ENCODE measurements around the gene SLC7A5. TPM values are rescaled to one million over a fixed set of nuclear protein-coding genes. Genes with fewer than 3 reads are reported as not detected.
"Not testable (repeated sequence)": the region's sequence is repeated elsewhere in the genome, so short reads cannot be mapped to it uniquely, and the experiment has no call there.

The SLC7A5 gene
- total RNA-seq, 8 experiments from 2014 or later, result 15.5 to 129 (median 51.1) TPM

- H3K27ac ChIP-seq, result peak overlapping the region in 1 of 2 donors; percentile 80
- no peak overlapping the region for H3K4me3 ChIP-seq
- in situ Hi-C loops (cut with MboI; ENCODE audit: low pct_unique_long_range_greater_than_20kb in 2 of 9, low sequenced_read_pairs in 9 of 9, unreplicated experiment in 9 of 9), result no loop called here
- no peak for ATAC-seq (replicated peaks in 6 of 8)
- WGBS, 10 experiments, result 37 to 90% (median 49%) methylated on average over 2 to 5 of the region's 19 CpGs; no CpG with 5 or more reads in 6 of the 10 experiments
- peaks cover 59 to 70% of the 10 kb centered on the region in 2 donors for H3K4me1 ChIP-seq (replicated peaks in 1 of 2)
Measured at GRCh38 chr16:87824016-87824990, 45.0 kb downstream of the SLC7A5 start.

DNA sequence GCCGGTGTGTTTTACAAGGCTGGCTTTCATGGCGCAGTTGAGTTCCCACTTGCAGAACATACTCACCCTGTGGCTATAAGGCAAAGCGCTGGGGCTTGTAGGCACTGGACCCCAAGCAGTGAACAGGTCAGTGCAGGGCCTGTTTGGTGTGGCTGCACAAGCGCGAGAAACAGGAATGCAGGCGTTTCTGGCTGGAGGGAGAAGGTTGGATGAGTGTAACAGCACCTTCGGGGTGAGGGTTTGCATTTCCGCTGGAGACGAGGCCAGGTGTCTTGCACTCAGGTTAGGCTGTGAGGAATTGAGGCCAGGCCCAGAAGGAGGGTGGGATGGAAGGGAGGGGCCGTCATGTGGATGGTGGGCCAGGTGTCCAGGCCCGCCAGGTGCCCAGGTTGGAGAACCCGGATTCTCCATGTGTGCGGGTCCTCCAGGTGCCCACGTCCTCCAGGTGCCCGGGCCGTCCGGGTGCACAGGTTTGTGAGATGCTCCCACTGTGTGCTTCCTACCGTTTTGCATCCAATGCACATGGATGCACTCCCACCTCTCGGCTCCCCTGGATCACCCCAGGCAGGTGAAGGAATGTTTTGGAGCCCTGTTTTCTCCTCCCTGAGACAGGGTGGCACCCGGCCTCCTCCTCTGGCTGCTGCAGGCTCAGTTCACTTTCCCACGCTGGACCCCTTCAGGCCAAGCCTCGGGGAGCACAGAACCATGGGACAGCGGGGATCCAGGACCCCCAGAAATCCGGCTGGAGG, 46.0 kb downstream of the SLC7A5 start:
- in situ Hi-C loops (cut with MboI; ENCODE audit: low pct_unique_long_range_greater_than_20kb in 2 of 9, low sequenced_read_pairs in 9 of 9, unreplicated experiment in 9 of 9), result no loop called here
- Histone ChIP-seq H3K4me3 (no peak overlapping the region), H3K4me1 (replicated peaks in 1 of 2) (peaks cover 59 to 65% of the 10 kb centered on the region in 2 donors), H3K27ac (peak overlapping the region; percentile 63 to 80)
- ATAC-seq (replicated peaks in 6 of 8), result peak in 4 of 8 experiments; percentile 9 to 15 (median 12)
- 62 to 100% (median 92%) methylated on average over 1 to 10 of the region's 24 CpGs; no CpG with 5 or more reads in 2 of the 10 experiments for WGBS, 10 experiments

DNA sequence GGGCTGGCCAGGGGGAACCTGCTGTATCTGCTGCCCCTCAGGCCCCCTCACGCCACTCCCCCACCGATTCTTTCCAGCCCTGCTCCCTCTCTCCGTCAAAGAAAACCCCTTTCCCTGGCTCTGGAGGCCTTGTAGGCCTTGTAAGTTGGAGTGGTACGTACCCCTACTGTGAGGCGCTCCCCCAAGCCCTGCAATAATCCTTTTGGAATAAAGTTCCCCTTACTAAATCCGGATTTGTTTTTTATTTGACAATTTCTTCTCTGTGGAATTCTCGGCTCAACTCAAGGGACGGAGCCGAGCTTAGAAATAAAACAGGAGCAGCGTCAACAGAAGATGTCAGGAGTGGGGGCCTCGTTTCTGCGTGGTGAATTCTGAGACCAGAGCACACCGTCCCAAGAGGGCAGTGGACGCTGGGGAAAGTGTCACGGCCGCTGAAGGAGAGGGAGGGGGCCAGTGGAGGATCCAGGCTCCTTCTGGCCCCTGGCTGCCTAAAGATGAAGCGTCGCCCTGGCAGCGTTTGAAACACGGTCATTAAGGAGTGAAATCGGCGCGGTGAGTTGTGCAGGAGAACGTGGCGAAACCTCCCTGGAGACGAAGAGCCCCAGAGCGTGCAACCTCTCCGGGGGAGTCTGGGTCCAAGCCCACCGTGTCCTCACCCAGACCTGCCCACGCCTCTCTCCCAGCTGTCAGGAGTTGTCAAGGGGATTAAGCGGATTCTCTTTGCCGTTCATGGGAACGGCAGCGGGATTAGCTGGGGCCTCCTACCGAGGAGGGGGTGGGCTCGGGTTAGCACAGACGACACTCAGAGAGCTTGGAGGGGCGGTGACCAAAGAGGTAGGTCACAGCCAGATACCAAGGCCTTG, 47.0 kb downstream of the SLC7A5 start:
- no peak overlapping the region for H3K4me3 ChIP-seq
- H3K4me1 ChIP-seq (replicated peaks in 1 of 2), result peaks cover 59 to 65% of the 10 kb centered on the region in 2 donors
- 20 to 86% (median 53%) methylated on average over 2 to 12 of the region's 38 CpGs; no CpG with 5 or more reads in 2 of the 10 experiments for WGBS, 10 experiments
- in situ Hi-C loops (cut with MboI; ENCODE audit: low pct_unique_long_range_greater_than_20kb in 2 of 9, low sequenced_read_pairs in 9 of 9, unreplicated experiment in 9 of 9), result no loop called here
- H3K27ac ChIP-seq, result peak overlapping the region; percentile 63 to 80
- peak in 5 of 8 experiments; percentile 63 to 78 (median 70) for ATAC-seq (replicated peaks in 6 of 8)

DNA sequence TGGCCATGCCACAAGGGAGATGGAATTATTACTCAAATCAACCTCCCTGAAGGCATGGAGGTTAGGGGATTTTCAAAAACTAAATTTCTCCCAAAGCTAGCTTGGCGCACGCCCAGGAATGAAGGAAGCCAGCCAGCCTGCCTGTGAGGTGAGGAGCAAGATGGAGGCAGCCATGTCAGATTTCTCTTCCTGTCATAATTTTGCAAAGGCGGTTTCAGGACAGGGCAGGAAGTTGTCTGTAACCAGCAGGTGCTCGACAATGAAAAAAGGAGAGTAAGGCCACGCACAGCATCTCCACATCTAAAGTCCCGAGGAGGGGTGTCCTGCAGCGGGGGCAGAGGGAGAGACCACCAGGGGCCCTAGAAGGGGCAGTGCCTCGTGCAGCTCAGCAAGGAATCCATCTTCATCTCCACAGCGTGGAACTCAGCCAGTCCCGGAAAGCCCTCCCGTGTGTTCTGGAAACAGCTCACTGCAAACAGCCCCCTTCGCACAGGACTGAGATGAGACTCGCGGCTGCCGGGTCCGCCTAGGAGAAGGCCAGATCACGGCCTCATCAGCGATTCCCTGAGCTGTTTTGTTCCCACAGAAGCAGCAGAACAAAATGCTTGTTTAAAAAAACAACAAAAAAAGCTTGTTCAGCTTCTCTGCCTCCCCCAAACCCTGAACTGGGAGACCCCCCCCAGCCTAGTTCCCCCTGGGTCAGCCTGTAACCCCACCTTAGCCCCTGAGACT, 47.8 kb downstream of the SLC7A5 start:
- in situ Hi-C loops (cut with MboI; ENCODE audit: low pct_unique_long_range_greater_than_20kb in 2 of 9, low sequenced_read_pairs in 9 of 9, unreplicated experiment in 9 of 9), result no loop called here
- WGBS, 10 experiments, result 20 to 100% (median 62%) methylated on average over 1 to 4 of the region's 18 CpGs; no CpG with 5 or more reads in 3 of the 10 experiments
- H3K27ac ChIP-seq, result peak overlapping the region; percentile 63 to 80
- peak in 5 of 8 experiments; percentile 50 to 68 (median 63) for ATAC-seq (replicated peaks in 6 of 8)
- peaks cover 59 to 65% of the 10 kb centered on the region in 2 donors for H3K4me1 ChIP-seq (replicated peaks in 1 of 2)
- no peak overlapping the region for H3K4me3 ChIP-seq

DNA sequence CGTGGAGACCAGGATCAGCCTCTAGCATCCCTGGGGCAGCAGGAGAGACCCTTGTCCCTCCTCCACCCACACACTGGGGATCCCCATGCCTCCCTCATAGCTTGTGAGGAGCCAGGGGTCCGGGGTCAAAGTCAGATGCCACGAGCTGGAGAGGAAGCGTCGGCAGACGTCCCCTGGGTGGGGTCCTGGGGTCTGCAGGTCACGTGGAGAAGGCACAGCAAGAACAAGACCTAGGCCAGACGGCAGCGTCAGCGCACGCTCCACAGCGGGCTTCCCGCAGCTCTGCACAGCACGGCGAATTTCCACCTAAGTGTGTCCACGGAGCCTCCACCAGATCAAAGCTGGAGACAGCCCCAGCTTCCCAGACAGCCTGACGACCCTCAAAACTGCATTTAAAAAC, 49.3 kb downstream of the SLC7A5 start:
- H3K4me1 ChIP-seq (replicated peaks in 1 of 2), result peaks cover 51 to 55% of the 10 kb centered on the region in 2 donors
- no peak overlapping the region for H3K27ac ChIP-seq
- no peak for ATAC-seq (replicated peaks in 6 of 8)
- in situ Hi-C loops (cut with MboI; ENCODE audit: low pct_unique_long_range_greater_than_20kb in 2 of 9, low sequenced_read_pairs in 9 of 9, unreplicated experiment in 9 of 9), result no loop called here
- WGBS, 10 experiments, result 40 to 100% (median 68%) methylated on average over 1 to 11 of the region's 17 CpGs; no CpG with 5 or more reads in 4 of the 10 experiments
- no peak overlapping the region for H3K4me3 ChIP-seq

DNA sequence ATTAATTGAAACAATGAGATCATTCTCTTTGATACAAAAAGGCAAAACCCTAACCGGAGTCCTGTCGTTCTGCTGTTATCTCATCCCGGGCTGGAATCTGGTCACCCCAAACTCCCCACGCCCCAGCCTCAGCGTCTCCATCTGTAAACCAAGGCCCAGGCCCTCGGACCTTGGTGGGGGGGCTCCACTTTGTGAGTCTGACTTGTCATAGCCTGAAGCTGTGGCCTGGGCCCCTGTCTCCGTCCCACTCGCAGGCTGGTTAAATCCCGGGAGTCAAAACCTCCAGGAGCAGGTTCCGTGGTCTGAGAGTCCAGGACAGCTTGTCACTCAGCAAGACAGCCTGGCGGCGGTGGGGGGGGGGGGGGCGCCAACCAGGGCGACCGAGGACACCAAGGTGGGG, 50.0 kb downstream of the SLC7A5 start:
- WGBS, 10 experiments, result 45 to 92% (median 79%) methylated on average over 2 to 9 of the region's 15 CpGs; no CpG with 5 or more reads in 4 of the 10 experiments
- Histone ChIP-seq H3K27ac (no peak overlapping the region), H3K4me1 (replicated peaks in 1 of 2) (peaks cover 44 to 48% of the 10 kb centered on the region in 2 donors), H3K4me3 (no peak overlapping the region)
- in situ Hi-C loops (cut with MboI; ENCODE audit: low pct_unique_long_range_greater_than_20kb in 2 of 9, low sequenced_read_pairs in 9 of 9, unreplicated experiment in 9 of 9), result no loop called here
- no peak for ATAC-seq (replicated peaks in 6 of 8)

DNA sequence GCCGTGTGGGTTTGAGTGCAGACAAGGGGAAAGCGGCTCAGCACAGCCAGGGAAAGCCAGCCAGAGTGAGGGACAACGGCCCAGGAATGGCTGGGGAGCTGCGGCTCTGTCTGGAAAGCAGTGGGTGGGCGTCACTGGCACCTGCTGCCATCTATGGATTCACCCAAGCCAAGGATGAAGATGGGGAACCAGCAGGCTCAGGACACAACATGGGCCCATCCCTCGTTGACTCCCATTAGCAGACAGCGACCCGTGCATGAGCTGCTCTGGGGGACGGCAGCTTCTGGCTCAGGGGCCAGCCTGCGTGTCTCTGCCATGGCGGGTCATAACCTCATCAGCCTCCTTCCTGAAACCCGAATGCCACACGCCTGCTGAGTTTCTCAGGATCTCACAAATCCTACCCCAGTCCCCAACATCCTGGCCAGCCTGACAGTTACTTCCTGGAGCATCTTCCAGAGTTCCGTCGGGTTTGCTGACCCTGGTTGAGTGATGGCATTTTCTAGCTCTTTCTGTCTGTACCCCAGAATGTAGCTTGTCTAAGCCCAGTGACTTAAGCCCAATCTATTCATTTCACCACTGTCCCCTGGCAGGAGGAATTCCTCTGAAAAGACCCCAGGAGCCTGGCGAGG, 50.7 kb downstream of the SLC7A5 start:
- no peak overlapping the region for H3K27ac ChIP-seq
- in situ Hi-C loops (cut with MboI; ENCODE audit: low pct_unique_long_range_greater_than_20kb in 2 of 9, low sequenced_read_pairs in 9 of 9, unreplicated experiment in 9 of 9), result no loop called here
- ATAC-seq (replicated peaks in 6 of 8), result no peak

DNA sequence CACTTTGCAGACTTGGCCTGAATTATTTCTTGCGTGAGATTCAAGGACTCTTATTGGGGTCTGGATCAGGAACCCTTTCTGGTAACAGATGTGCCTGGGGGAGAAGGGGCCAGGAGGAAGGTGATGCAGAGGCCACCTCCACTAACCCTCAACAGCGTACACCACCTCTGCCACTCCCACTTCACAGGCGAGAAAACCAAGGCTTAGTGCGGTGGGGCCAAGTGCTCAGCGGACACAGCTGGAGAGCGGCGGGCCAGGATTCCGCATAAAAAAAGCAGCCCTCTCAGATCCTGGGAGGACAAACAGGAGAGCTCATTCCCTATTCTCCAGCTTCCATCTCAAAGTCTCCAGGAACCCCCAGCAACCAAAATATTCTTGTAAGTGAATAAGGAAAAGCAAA, 51.4 kb downstream of the SLC7A5 start:
- H3K27ac ChIP-seq, result no peak overlapping the region
- no peak overlapping the region for H3K4me3 ChIP-seq
- peaks cover 30 to 34% of the 10 kb centered on the region in 2 donors for H3K4me1 ChIP-seq (replicated peaks in 1 of 2)
- 83 to 100% (median 93%) methylated on average over 1 to 4 of the region's 8 CpGs; no CpG with 5 or more reads in 6 of the 10 experiments for WGBS, 10 experiments
- in situ Hi-C loops (cut with MboI; ENCODE audit: low pct_unique_long_range_greater_than_20kb in 2 of 9, low sequenced_read_pairs in 9 of 9, unreplicated experiment in 9 of 9), result no loop called here
- ATAC-seq (replicated peaks in 6 of 8), result no peak

More for the DNA sequence above, 50.7 kb downstream of the SLC7A5 start:
- no peak overlapping the region for H3K4me3 ChIP-seq
- 60 to 100% (median 80%) methylated on average over 1 to 4 of the region's 16 CpGs; no CpG with 5 or more reads in 5 of the 10 experiments for WGBS, 10 experiments
- H3K4me1 ChIP-seq (replicated peaks in 1 of 2), result peaks cover 38 to 41% of the 10 kb centered on the region in 2 donors

DNA sequence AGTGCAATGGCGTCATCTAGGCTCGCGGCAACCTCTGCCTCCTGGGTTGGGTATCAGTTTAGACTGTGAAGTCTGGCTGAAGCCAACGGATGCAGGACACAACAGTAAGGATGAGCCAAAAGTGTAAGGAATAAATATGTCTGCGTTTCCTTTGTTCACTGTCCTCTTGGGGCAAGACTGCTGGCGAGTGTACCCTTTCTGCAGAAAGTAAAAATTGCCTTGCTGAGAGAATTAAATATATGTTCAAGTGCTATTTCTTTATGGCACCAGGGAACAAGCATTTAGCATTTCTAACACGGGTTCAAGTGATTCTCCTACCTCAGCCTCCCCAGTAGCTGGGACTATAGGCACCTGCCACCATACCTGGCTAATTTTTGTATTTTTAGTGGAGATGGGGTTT, 51.9 kb downstream of the SLC7A5 start:
- H3K4me3 ChIP-seq; in situ Hi-C loops (cut with MboI; ENCODE audit: low pct_unique_long_range_greater_than_20kb in 2 of 9, low sequenced_read_pairs in 9 of 9, unreplicated experiment in 9 of 9); H3K27ac ChIP-seq; ATAC-seq (replicated peaks in 6 of 8): not testable (repeated sequence)
- peaks cover 25 to 31% of the 10 kb centered on the region in 2 donors for H3K4me1 ChIP-seq (replicated peaks in 1 of 2)
- WGBS, 10 experiments, result 20 to 100% (median 70%) methylated on average over 1 to 6 of the region's 7 CpGs; no CpG with 5 or more reads in 4 of the 10 experiments

DNA sequence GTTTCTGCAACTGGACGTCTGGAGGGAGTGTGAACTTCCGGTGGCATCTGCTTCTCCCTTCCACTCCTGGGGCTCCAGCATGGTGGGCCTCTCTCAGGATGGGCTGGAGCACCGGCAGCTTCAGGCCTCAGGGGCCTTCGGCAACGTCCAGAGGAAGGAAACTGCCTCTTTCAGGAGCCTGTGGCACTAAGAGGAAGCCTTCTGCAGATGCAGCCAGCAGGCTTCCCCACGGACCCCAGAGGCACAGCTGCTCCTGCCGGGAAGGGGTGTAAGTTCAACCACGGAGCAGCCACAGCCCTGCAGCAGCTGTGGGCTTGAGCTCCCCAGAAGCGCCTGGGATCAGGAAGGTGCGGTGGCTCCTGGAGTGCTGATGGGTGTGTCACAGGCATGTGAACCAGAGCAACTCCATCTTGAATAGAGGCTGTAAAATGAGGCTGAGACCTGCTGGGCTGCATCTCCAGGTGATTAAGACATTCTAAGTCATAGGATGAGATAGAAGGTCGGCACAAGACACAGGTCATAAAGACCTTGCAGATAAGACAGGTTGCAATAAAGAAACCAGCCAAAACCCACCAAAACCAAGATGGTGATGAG, 52.7 kb downstream of the SLC7A5 start:
- Histone ChIP-seq H3K27ac (no peak overlapping the region), H3K4me1 (replicated peaks in 1 of 2) (peaks cover 25 to 30% of the 10 kb centered on the region in 2 donors), H3K4me3 (no peak overlapping the region)
- WGBS, 10 experiments, result 20 to 100% (median 78%) methylated on average over 1 to 7 of the region's 11 CpGs; no CpG with 5 or more reads in 1 of the 10 experiments
- in situ Hi-C loops (cut with MboI; ENCODE audit: low pct_unique_long_range_greater_than_20kb in 2 of 9, low sequenced_read_pairs in 9 of 9, unreplicated experiment in 9 of 9), result no loop called here
- no peak for ATAC-seq (replicated peaks in 6 of 8)

DNA sequence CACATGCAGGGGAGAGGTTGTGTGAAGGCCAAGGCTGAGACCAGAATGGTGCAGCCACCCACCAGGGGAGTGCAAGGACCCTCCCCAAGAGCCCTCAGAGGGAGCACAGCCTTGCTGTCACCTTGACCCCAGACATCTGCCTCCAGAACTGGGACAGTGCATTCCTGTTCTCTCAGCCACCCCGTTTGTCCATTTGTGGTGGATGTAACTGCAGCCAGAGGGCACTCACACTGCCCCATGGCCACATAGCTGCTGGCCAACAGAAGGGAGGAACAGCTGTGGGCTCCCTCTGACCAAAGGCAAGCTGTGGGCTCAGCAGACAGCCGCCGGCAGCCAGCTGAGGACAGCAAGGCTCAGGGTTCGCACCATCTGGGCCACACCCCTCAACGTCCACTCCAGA, 53.7 kb downstream of the SLC7A5 start:
- ATAC-seq (replicated peaks in 6 of 8), result peak in 3 of 8 experiments; percentile 7 to 24 (median 10)
- Histone ChIP-seq H3K4me3 (no peak overlapping the region), H3K4me1 (replicated peaks in 1 of 2) (peaks cover 16 to 19% of the 10 kb centered on the region in 2 donors), H3K27ac (no peak overlapping the region)
- 29 to 89% (median 66%) methylated on average over 1 to 5 of the region's 5 CpGs; no CpG with 5 or more reads in 6 of the 10 experiments for WGBS, 10 experiments
- in situ Hi-C loops (cut with MboI; ENCODE audit: low pct_unique_long_range_greater_than_20kb in 2 of 9, low sequenced_read_pairs in 9 of 9, unreplicated experiment in 9 of 9), result no loop called here

Data from motor neuron (in vitro differentiated cells).